Sigmoid colon (tissue), 7 donors: Measurements from ENCODE around the gene PAFAH1B2. TPM values are rescaled to one million over a fixed set of nuclear protein-coding genes. Genes with fewer than 3 reads are reported as not detected.

Experiments
- DNase-seq: peaks from one replicate; pipeline ENCODE4 v3.0.0-alpha.2; 2019
- H3K27ac ChIP-seq, 4 donors: fragments of 200-600 bp; sonication (generic); one replicate each; pipeline ENCODE4 v1.5.1; 2016 to 2019; ENCODE audit warnings: mild to moderate bottlenecking in 1 of 4
- H3K27me3 ChIP-seq, 3 donors: fragments of 200-600 bp; sonication (generic); one replicate each; pipeline ENCODE4 v1.5.1; 2019; ENCODE audit warnings: mild to moderate bottlenecking in 1 of 3
- H3K36me3 ChIP-seq, 4 donors: fragments of 200-600 bp; sonication (generic); one replicate each; pipeline ENCODE4 v1.5.1; 2016 to 2019
- H3K4me1 ChIP-seq, 4 donors: fragments of 200-600 bp; sonication (generic); one replicate each; pipeline ENCODE4 v1.5.1; 2017 to 2019
- H3K4me3 ChIP-seq, 4 donors: fragments of 200-600 bp; sonication (generic); one replicate each; pipeline ENCODE4 v1.5.1; 2017 to 2019; ENCODE audit warnings: mild to moderate bottlenecking in 2 of 4, moderate library complexity in 1 of 4
- H3K9me3 ChIP-seq, 4 donors: fragments of 200-600 bp in 3 of 4; sonication (generic) in 3 of 4; one replicate each; pipeline versions ENCODE4 v1.5.1 to v1.6.1; 2013 to 2019
- CTCF ChIP-seq, 4 experiments: fragments of 450-650 bp in 3 of 4; fragments of 200-600 bp in 1 of 4; IDR thresholded peaks; one replicate each; pipeline ENCODE4 v1.5.1; 2016 to 2019; ENCODE audit warnings: antibody characterized with exemption in 4 of 4, mild to moderate bottlenecking in 3 of 4, moderate library complexity in 2 of 4
- EP300 ChIP-seq, 4 donors: sonication (generic); formaldehyde crosslinking; IDR thresholded peaks; one replicate each; pipeline ENCODE4 v1.6.1; 2017; ENCODE audit warnings: antibody characterized with exemption in 4 of 4
- POLR2A ChIP-seq, 2 donors: fragments of 450-650 bp; IDR thresholded peaks; one replicate each; pipeline ENCODE4 v1.6.1; 2016; ENCODE audit warnings: antibody characterized with exemption in 2 of 2, mild to moderate bottlenecking in 2 of 2, moderate library complexity in 2 of 2
- POLR2AphosphoS5 ChIP-seq, 4 donors: sonication (generic); formaldehyde crosslinking; IDR thresholded peaks; one replicate each; pipeline ENCODE4 v1.6.1; 2017; ENCODE audit warnings: antibody characterized with exemption in 4 of 4
- WGBS, 2 donors: extraction: QIAGEN DNeasy Blood & Tissue Kit; methylation state at CpG; one replicate each; pipeline ENCODE4 v1.1.7; 2013; 5-methylcytosine and 5-hydroxymethylcytosine counted together
- intact Hi-C: fragments of 100-400 bp; cut with DNase I; formaldehyde crosslinking; loops from one replicate; pipeline ENCODE4 v1.15.1; 2023
- polyA plus RNA-seq, 3 donors: library from polyadenylated mRNA; stranded (reverse); fragments of 200-250 nt; gene quantifications; one replicate each; pipeline ENCODE4 v1.2.3, GENCODE V29; 2013
- total RNA-seq, 4 donors: library from RNA; depleted of rRNA; stranded (reverse); fragments of >200 nt; gene quantifications; one replicate each; pipeline ENCODE4 v1.1.0, GENCODE V29; 2016
- donor health status: healthy with polysubstance abuse.
- donor health status: Bipolar disorder and iron deficiency.
- donor health status: healthy.

PAFAH1B2 gene
- total and polyA plus RNA-seq, 7 donors, result 26.0 to 76.4 (median 42.1) TPM

- peaks cover 0 to 30% (median 6%) of the 10 kb centered on the region in 4 donors for H3K4me1 ChIP-seq
- H3K36me3 ChIP-seq, result peaks cover 8 to 70% (median 34%) of the 10 kb centered on the region in 4 donors
- no peak for DNase-seq
- no peaks in the 10 kb centered on the region for H3K27me3 ChIP-seq
- H3K4me3 ChIP-seq, result no peak overlapping the region
- no peak overlapping the region for H3K27ac ChIP-seq
- no peaks in the 10 kb centered on the region for H3K9me3 ChIP-seq
- 86 to 88% methylated on average over 2 of the region's 2 CpGs for WGBS, 2 donors
- TF ChIP-seq POLR2A (IDR thresholded peaks at IDR 0.05) (no peak), CTCF (IDR thresholded peaks at IDR 0.05) (no peak), POLR2AphosphoS5 (IDR thresholded peaks at IDR 0.05) (no peak), EP300 (IDR thresholded peaks at IDR 0.05) (no peak)
- intact Hi-C loops, result no loop called here
These were observed 16.7 kb downstream of the PAFAH1B2 start for GRCh38 chr11:117160826-117161225.

GRCh38 chr11:117166491-117166890 is 22.4 kb downstream of the PAFAH1B2 start:
- Histone ChIP-seq H3K27ac (no peak overlapping the region), H3K27me3 (no peaks in the 10 kb centered on the region), H3K9me3 (no peaks in the 10 kb centered on the region), H3K4me3 (no peak overlapping the region), H3K4me1 (peaks cover 0 to 18% (median 12%) of the 10 kb centered on the region in 4 donors), H3K36me3 (peaks cover 8 to 91% (median 43%) of the 10 kb centered on the region in 4 donors)
- no peak for DNase-seq
- TF ChIP-seq CTCF (IDR thresholded peaks at IDR 0.05), result no peak
- TF ChIP-seq EP300 (IDR thresholded peaks at IDR 0.05), result no peak
- no peak for TF ChIP-seq POLR2AphosphoS5 (IDR thresholded peaks at IDR 0.05)
- no peak for TF ChIP-seq POLR2A (IDR thresholded peaks at IDR 0.05)
- WGBS, 2 donors, result 43 to 75% methylated on average over 1 of the region's 1 CpG
- intact Hi-C loops, result no loop called here

GRCh38 chr11:117169736-117170135 is 25.6 kb downstream of the PAFAH1B2 start:
- intact Hi-C loops, result no loop called here
- peak overlapping the region in 3 of 4 donors; percentile 7 to 56 (median 52) for H3K27ac ChIP-seq
- no peak overlapping the region for H3K4me3 ChIP-seq
- H3K4me1 ChIP-seq, result peaks cover 0 to 23% (median 12%) of the 10 kb centered on the region in 4 donors
- no peak for TF ChIP-seq POLR2AphosphoS5 (IDR thresholded peaks at IDR 0.05)
- TF ChIP-seq CTCF (IDR thresholded peaks at IDR 0.05), result no peak
- no peak for TF ChIP-seq EP300 (IDR thresholded peaks at IDR 0.05)
- no peak for TF ChIP-seq POLR2A (IDR thresholded peaks at IDR 0.05)
- 88 to 92% methylated on average over 2 of the region's 2 CpGs for WGBS, 2 donors
- H3K36me3 ChIP-seq, result peaks cover 0 to 65% (median 18%) of the 10 kb centered on the region in 4 donors
- no peaks in the 10 kb centered on the region for H3K9me3 ChIP-seq
- no peak for DNase-seq
- no peaks in the 10 kb centered on the region for H3K27me3 ChIP-seq

- Histone ChIP-seq H3K27ac (peak overlapping the region in 3 of 4 donors; percentile 7 to 56 (median 52)), H3K4me3 (no peak overlapping the region), H3K9me3 (no peaks in the 10 kb centered on the region), H3K4me1 (peaks cover 0 to 23% (median 12%) of the 10 kb centered on the region in 4 donors), H3K36me3 (peaks cover 0 to 60% (median 16%) of the 10 kb centered on the region in 4 donors), H3K27me3 (no peaks in the 10 kb centered on the region)
- TF ChIP-seq POLR2AphosphoS5 (IDR thresholded peaks at IDR 0.05) (peak in 3 of 4 donors; percentile 26 to 56 (median 52)), EP300 (IDR thresholded peaks at IDR 0.05) (no peak), POLR2A (IDR thresholded peaks at IDR 0.05) (no peak)
- intact Hi-C loops, result no loop called here
- no peak for DNase-seq
- 90 to 92% methylated on average over 9 of the region's 9 CpGs for WGBS, 2 donors
These were observed 26.1 kb downstream of the PAFAH1B2 start for GRCh38 chr11:117170210-117170609.

GRCh38 chr11:117171007-117171403 is 26.9 kb downstream of the PAFAH1B2 start:
- Histone ChIP-seq H3K36me3 (peaks cover 0 to 52% (median 10%) of the 10 kb centered on the region in 4 donors), H3K27me3 (no peaks in the 10 kb centered on the region), H3K27ac (peak overlapping the region in 3 of 4 donors; percentile 13 to 56 (median 52)), H3K4me3 (no peak overlapping the region), H3K4me1 (peaks cover 0 to 26% (median 12%) of the 10 kb centered on the region in 4 donors), H3K9me3 (no peaks in the 10 kb centered on the region)
- TF ChIP-seq EP300 (IDR thresholded peaks at IDR 0.05), result no peak
- TF ChIP-seq POLR2AphosphoS5 (IDR thresholded peaks at IDR 0.05), result no peak
- no peak for TF ChIP-seq POLR2A (IDR thresholded peaks at IDR 0.05)
- no peak for TF ChIP-seq CTCF (IDR thresholded peaks at IDR 0.05)
- 95% methylated on average over 2 of the region's 2 CpGs for WGBS, 2 donors
- no peak for DNase-seq
- intact Hi-C loops, result no loop called here
